Ramos (cell line): ENCODE data around the gene MACF1.

Experiments used
- in situ Hi-C: fragments of 300-500 bp; cut with MboI; formaldehyde crosslinking; loops from one replicate; pipeline ENCODE4 v1.14.3; 2022; ENCODE audit warnings: low sequenced_read_pairs; ENCODE audit not compliant: unreplicated experiment

MACF1 gene

GRCh38 chr1:39332291-39332690 is 127.8 kb downstream of the MACF1 start:
- in situ Hi-C loops = no loop called here

- in situ Hi-C loops = no loop called here
These were observed 128.3 kb downstream of the MACF1 start for GRCh38 chr1:39332828-39333227.

GRCh38 chr1:39333296-39333695 is 128.8 kb downstream of the MACF1 start:
- in situ Hi-C loops = no loop called here

- in situ Hi-C loops = no loop called here
These were observed 130.7 kb downstream of the MACF1 start for GRCh38 chr1:39335216-39335615.

- in situ Hi-C loops = no loop called here
These were observed 132.6 kb downstream of the MACF1 start for GRCh38 chr1:39337067-39337466.

GRCh38 chr1:39342776-39343175 is 138.3 kb downstream of the MACF1 start:
- in situ Hi-C loops = no loop called here

- in situ Hi-C loops = no loop called here
These were observed 140.1 kb downstream of the MACF1 start for GRCh38 chr1:39344394-39345154.

- in situ Hi-C loops = no loop called here
These were observed 142.4 kb downstream of the MACF1 start for GRCh38 chr1:39346872-39347271.

GRCh38 chr1:39348278-39348677 is 143.8 kb downstream of the MACF1 start:
- in situ Hi-C loops = no loop called here

- in situ Hi-C loops = no loop called here
These were observed 148.4 kb downstream of the MACF1 start for GRCh38 chr1:39352881-39353280.

GRCh38 chr1:39354572-39354971 is 150.1 kb downstream of the MACF1 start:
- in situ Hi-C loops = no loop called here

GRCh38 chr1:39358491-39358890 is 154.0 kb downstream of the MACF1 start:
- in situ Hi-C loops = no loop called here

- in situ Hi-C loops = no loop called here
These were observed 154.6 kb downstream of the MACF1 start for GRCh38 chr1:39359028-39359570.

- in situ Hi-C loops = no loop called here
These were observed 156.2 kb downstream of the MACF1 start for GRCh38 chr1:39360731-39361130.

GRCh38 chr1:39361446-39361845 is 157.0 kb downstream of the MACF1 start:
- in situ Hi-C loops = no loop called here

GRCh38 chr1:39363267-39363666 is 158.8 kb downstream of the MACF1 start:
- in situ Hi-C loops = no loop called here

- in situ Hi-C loops = no loop called here
These were observed 163.6 kb downstream of the MACF1 start for GRCh38 chr1:39368045-39368444.

GRCh38 chr1:39369565-39369964 is 165.1 kb downstream of the MACF1 start:
- in situ Hi-C loops = no loop called here

GRCh38 chr1:39370602-39371001 is 166.1 kb downstream of the MACF1 start:
- in situ Hi-C loops = no loop called here

- in situ Hi-C loops = no loop called here
These were observed 167.6 kb downstream of the MACF1 start for GRCh38 chr1:39372105-39372504.

- in situ Hi-C loops = no loop called here
These were observed 172.2 kb downstream of the MACF1 start for GRCh38 chr1:39376656-39377055.

GRCh38 chr1:39378377-39378776 is 173.9 kb downstream of the MACF1 start:
- in situ Hi-C loops = no loop called here
